KMS-11 (cell line): ENCODE data around the gene KCNK6.

ENCODE experiments used
- H2AFZ ChIP-seq: fragments of 200-600 bp; sonication (generic); 2 replicates; pipeline ENCODE4 v1.6.1; 2016; ENCODE audit warnings: antibody characterized with exemption, mixed run types, low read depth
- H3K27ac ChIP-seq: fragments of 200-600 bp; sonication (generic); 2 replicates; pipeline ENCODE4 v1.6.1; 2016; ENCODE audit warnings: mild to moderate bottlenecking, mixed run types
- H3K27me3 ChIP-seq: fragments of 200-600 bp; sonication (generic); 2 replicates; pipeline ENCODE4 v1.6.1; 2017; ENCODE audit warnings: mild to moderate bottlenecking, low read depth, mixed run types, moderate library complexity; ENCODE audit not compliant: insufficient read depth
- H3K36me3 ChIP-seq: fragments of 200-600 bp; sonication (generic); 2 replicates; pipeline ENCODE4 v1.6.1; 2017; ENCODE audit warnings: mild to moderate bottlenecking, mixed run types; ENCODE audit not compliant: insufficient read depth
- H3K4me1 ChIP-seq: fragments of 200-600 bp; sonication (generic); 2 replicates; pipeline ENCODE4 v1.6.1; 2016; ENCODE audit warnings: mild to moderate bottlenecking, low read depth, mixed run types; ENCODE audit not compliant: poor library complexity, severe bottlenecking
- H3K4me2 ChIP-seq: fragments of 200-600 bp; sonication (generic); 2 replicates; pipeline ENCODE4 v1.7.0; 2016; ENCODE audit warnings: mild to moderate bottlenecking, mixed run types
- H3K4me3 ChIP-seq: fragments of 200-600 bp; sonication (generic); IDR thresholded peaks from 2 replicates; pipeline ENCODE4 v1.6.1; 2017; ENCODE audit warnings: low read depth, low read length, mixed read lengths; ENCODE audit not compliant: insufficient read depth
- H3K79me2 ChIP-seq: fragments of 200-600 bp; sonication (generic); 2 replicates; pipeline ENCODE4 v1.6.1; 2016; ENCODE audit warnings: low read depth, mixed run types; ENCODE audit not compliant: insufficient read depth
- H3K9ac ChIP-seq: fragments of 200-600 bp; sonication (generic); 2 replicates; pipeline ENCODE4 v1.6.1; 2016; ENCODE audit warnings: mild to moderate bottlenecking, mixed run types
- H4K20me1 ChIP-seq: fragments of 200-600 bp; sonication (generic); 2 replicates; pipeline ENCODE4 v1.6.1; 2016; ENCODE audit warnings: mild to moderate bottlenecking, mixed run types; ENCODE audit not compliant: insufficient read depth
- TF ChIP-seq, protein P1 (sequence below): fragments of 200-600 bp; sonication (generic); conservative IDR thresholded peaks from 2 replicates; pipeline ENCODE4 v1.6.1; 2017; ENCODE audit warnings: low read depth, mild to moderate bottlenecking, antibody characterized with exemption, low read length, moderate library complexity, mixed read lengths

The KCNK6 gene

GRCh38 chr19:38298821-38299680 lies 20.6 kb upstream of the KCNK6 start:
- Histone ChIP-seq H3K9ac (no peak overlapping the region), H4K20me1 (no peaks in the 10 kb centered on the region), H2AFZ (no peak overlapping the region), H3K4me2 (no peak overlapping the region), H3K4me1 (no peaks in the 10 kb centered on the region), H3K4me3 (no peak overlapping the region), H3K27me3 (peaks cover 6% of the 10 kb centered on the region; the same call in 1 of the 2 replicates), H3K36me3 (no peaks in the 10 kb centered on the region), H3K27ac (no peak overlapping the region), H3K79me2 (no peaks in the 10 kb centered on the region)
- TF ChIP-seq, protein P1, sequence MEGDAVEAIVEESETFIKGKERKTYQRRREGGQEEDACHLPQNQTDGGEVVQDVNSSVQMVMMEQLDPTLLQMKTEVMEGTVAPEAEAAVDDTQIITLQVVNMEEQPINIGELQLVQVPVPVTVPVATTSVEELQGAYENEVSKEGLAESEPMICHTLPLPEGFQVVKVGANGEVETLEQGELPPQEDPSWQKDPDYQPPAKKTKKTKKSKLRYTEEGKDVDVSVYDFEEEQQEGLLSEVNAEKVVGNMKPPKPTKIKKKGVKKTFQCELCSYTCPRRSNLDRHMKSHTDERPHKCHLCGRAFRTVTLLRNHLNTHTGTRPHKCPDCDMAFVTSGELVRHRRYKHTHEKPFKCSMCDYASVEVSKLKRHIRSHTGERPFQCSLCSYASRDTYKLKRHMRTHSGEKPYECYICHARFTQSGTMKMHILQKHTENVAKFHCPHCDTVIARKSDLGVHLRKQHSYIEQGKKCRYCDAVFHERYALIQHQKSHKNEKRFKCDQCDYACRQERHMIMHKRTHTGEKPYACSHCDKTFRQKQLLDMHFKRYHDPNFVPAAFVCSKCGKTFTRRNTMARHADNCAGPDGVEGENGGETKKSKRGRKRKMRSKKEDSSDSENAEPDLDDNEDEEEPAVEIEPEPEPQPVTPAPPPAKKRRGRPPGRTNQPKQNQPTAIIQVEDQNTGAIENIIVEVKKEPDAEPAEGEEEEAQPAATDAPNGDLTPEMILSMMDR = no peak

GRCh38 chr19:38303517-38304351 lies 15.9 kb upstream of the KCNK6 start, which contains the start of gene C19orf33:
C19orf33 (plus strand) TSS chr19:38304251; CDS start chr19:38304262, 11 bp downstream.
- Histone ChIP-seq H3K4me3 (no peak within 1 kb of the TSS), H3K9ac (no peak within 1 kb of the TSS), H3K27ac (no peak within 1 kb of the TSS), H3K4me2 (no peak within 1 kb of the TSS), H2AFZ (no peak within 1 kb of the TSS), H3K4me1 (no peaks in the 10 kb centered on the region), H3K36me3 (no peaks in the 10 kb centered on the region), H3K79me2 (no peaks in the 10 kb centered on the region), H4K20me1 (no peaks in the 10 kb centered on the region), H3K27me3 (no peaks in the 10 kb centered on the region)
- TF ChIP-seq, protein P1 = no peak

GRCh38 chr19:38304352-38304865 lies 15.2 kb upstream of the KCNK6 start:
- H3K27me3 ChIP-seq = no peaks in the 10 kb centered on the region
- H3K79me2 ChIP-seq = no peaks in the 10 kb centered on the region
- H3K4me3 ChIP-seq = no peak overlapping the region
- H2AFZ ChIP-seq = no peak overlapping the region
- H3K9ac ChIP-seq = no peak overlapping the region
- H3K4me2 ChIP-seq = no peak overlapping the region
- TF ChIP-seq, protein P1 = no peak
- no peaks in the 10 kb centered on the region for H3K4me1 ChIP-seq
- H3K27ac ChIP-seq = no peak overlapping the region
- no peaks in the 10 kb centered on the region for H4K20me1 ChIP-seq
- no peaks in the 10 kb centered on the region for H3K36me3 ChIP-seq

DNA sequence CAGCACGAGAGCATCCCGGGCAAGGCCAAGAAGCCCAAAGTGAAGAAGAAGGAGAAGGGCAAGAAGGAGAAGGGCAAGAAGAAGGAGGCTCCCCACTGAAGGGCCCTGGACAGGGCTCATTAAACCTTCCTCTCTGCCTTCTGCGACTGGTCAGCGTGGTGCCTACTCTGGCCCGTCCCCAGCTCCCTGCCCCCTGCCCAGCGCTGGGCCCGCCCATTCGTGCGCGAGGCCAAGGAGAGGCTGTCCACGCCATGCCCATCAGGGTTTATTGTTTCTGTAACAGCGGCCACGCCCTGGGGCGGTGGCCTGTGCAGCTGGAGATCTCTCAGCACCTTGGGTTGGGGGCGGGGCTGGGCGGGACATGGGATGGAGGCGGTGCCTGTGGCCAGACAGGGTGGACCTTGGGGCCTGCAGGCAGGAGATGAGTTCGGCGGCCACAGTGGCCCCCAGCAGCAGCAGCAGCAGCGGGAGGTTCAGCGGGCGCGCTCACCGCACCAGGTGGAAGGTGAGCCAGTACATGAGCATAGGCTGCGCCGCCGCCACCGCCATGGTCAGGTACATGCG lies 14.7 kb upstream of the KCNK6 start:
- TF ChIP-seq, protein P1 = no peak
- Histone ChIP-seq H3K36me3 (no peaks in the 10 kb centered on the region), H3K79me2 (no peaks in the 10 kb centered on the region), H3K4me2 (no peak overlapping the region), H4K20me1 (no peaks in the 10 kb centered on the region), H3K27me3 (no peaks in the 10 kb centered on the region), H3K27ac (no peak overlapping the region), H2AFZ (no peak overlapping the region), H3K4me3 (no peak overlapping the region), H3K9ac (no peak overlapping the region), H3K4me1 (no peaks in the 10 kb centered on the region)
